ENCODE data around the gene PFKFB4.

Gene PFKFB4

DNA sequence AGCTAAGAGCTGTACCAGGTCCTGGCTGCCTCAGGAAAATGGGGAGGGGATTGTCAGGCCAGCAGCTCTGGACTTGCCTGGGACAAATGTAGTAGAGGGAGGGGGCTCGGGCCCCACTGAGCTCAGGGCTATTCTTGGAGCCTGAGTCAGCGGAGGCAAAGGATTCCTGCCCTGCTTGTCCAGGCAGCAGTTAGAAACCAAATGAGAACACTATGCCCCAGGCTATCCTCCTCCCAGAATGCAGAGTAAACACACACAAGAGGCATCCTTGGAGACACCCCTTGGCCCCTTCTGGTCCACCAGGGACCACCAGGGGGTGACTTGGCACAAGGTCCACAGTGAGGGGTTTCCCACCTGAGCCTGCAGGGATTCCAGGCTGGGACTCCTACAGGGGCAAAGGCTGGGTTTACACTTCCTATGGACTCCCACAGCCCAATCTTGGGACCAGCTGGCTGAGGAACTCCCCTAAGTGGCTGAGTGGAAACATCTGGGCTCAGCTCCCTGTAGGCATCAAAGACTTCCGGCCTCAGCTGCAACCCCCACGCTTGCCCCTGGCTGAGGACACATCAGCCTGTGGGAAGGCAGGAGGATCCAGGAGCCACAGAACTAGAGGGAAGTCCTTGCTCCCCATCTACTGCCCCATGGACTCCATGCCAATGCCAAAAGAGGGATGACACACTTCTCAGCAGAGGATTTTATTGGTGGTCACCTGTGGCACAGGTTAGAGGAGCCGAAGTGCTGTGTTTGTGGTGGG is 41.9 kb upstream of the PFKFB4 start (continued):
- TF ChIP-seq ZNF629 (tag by site-specific recombination; IDR thresholded peaks at IDR 0.05) (peak; percentile 61), ZNF692 (tag by site-specific recombination; IDR thresholded peaks at IDR 0.05) (peak; percentile 71; the same call in 1 of the 2 replicates), ZBTB8A (tag by site-specific recombination; IDR thresholded peaks at IDR 0.05) (no peak), ZNF174 (tag by site-specific recombination; IDR thresholded peaks at IDR 0.05) (no peak), ZSCAN16 (tag by site-specific recombination; IDR thresholded peaks at IDR 0.05) (no peak), FEZF1 (tag by site-specific recombination; IDR thresholded peaks at IDR 0.05) (peak; percentile 46; the same call in 1 of the 2 replicates), ZEB2 (tag by site-specific recombination; IDR thresholded peaks at IDR 0.05) (peak; percentile 68), EGR2 (tag by site-specific recombination; IDR thresholded peaks at IDR 0.05; ENCODE audit: low read depth) (peak; percentile 50; the same call in 1 of the 2 replicates), ZNF843 (tag by site-specific recombination; IDR thresholded peaks at IDR 0.05) (no peak), ZNF239 (tag by site-specific recombination; IDR thresholded peaks at IDR 0.05) (no peak), ZNF138 (tag by site-specific recombination; IDR thresholded peaks at IDR 0.05; ENCODE audit: borderline replicate concordance) (no peak), BCL11A (tag by site-specific recombination; IDR thresholded peaks at IDR 0.05; ENCODE audit: low read depth) (no peak), TCF7L2 (IDR thresholded peaks at IDR 0.05; ENCODE audit: borderline replicate concordance, low read depth, low read length) (no peak), ZNF19 (tag by site-specific recombination; IDR thresholded peaks at IDR 0.05; ENCODE audit: low read depth) (no peak), ZFP41 (tag by site-specific recombination; IDR thresholded peaks at IDR 0.05; ENCODE audit: borderline replicate concordance) (no peak), ZNF777 (tag by site-specific recombination; IDR thresholded peaks at IDR 0.05; ENCODE audit: borderline replicate concordance) (no peak), ZNF544 (tag by site-specific recombination; IDR thresholded peaks at IDR 0.05) (no peak), HOXD13 (CRISPR knock-in tag; IDR thresholded peaks at IDR 0.05; ENCODE audit: borderline replicate concordance) (no peak), GLIS1 (tag by site-specific recombination; IDR thresholded peaks at IDR 0.05) (peak; percentile 98), ZNF16 (tag by site-specific recombination; IDR thresholded peaks at IDR 0.05; ENCODE audit: low read depth) (no peak), ZNF341 (tag by site-specific recombination; IDR thresholded peaks at IDR 0.05; ENCODE audit: low read depth) (peak; percentile 57), SP3 (tag by site-specific recombination; IDR thresholded peaks at IDR 0.05) (no peak), ZBTB21 (tag by site-specific recombination; IDR thresholded peaks at IDR 0.05) (peak; percentile 52; the same call in 1 of the 2 replicates)
- TF ChIP-seq, protein P1, sequence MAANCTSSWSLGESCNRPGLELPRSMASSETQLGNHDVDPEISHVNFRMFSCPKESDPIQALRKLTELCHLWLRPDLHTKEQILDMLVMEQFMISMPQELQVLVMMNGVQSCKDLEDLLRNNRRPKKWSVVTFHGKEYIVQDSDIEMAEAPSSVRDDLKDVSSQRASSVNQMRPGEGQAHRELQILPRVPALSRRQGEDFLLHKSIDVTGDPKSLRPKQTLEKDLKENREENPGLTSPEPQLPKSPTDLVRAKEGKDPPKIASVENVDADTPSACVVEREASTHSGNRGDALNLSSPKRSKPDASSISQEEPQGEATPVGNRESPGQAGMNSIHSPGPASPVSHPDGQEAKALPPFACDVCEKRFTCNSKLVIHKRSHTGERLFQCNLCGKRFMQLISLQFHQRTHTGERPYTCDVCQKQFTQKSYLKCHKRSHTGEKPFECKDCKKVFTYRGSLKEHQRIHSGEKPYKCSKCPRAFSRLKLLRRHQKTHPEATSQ (tag by site-specific recombination; IDR thresholded peaks at IDR 0.05), result no peak
- TF ChIP-seq, protein P2, sequence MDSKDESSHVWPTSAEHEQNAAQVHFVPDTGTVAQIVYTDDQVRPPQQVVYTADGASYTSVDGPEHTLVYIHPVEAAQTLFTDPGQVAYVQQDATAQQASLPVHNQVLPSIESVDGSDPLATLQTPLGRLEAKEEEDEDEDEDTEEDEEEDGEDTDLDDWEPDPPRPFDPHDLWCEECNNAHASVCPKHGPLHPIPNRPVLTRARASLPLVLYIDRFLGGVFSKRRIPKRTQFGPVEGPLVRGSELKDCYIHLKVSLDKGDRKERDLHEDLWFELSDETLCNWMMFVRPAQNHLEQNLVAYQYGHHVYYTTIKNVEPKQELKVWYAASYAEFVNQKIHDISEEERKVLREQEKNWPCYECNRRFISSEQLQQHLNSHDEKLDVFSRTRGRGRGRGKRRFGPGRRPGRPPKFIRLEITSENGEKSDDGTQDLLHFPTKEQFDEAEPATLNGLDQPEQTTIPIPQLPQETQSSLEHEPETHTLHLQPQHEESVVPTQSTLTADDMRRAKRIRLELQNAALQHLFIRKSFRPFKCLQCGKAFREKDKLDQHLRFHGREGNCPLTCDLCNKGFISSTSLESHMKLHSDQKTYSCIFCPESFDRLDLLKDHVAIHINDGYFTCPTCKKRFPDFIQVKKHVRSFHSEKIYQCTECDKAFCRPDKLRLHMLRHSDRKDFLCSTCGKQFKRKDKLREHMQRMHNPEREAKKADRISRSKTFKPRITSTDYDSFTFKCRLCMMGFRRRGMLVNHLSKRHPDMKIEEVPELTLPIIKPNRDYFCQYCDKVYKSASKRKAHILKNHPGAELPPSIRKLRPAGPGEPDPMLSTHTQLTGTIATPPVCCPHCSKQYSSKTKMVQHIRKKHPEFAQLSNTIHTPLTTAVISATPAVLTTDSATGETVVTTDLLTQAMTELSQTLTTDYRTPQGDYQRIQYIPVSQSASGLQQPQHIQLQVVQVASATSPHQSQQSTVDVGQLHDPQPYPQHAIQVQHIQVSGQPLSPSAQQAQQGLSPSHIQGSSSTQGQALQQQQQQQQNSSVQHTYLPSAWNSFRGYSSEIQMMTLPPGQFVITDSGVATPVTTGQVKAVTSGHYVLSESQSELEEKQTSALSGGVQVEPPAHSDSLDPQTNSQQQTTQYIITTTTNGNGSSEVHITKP (tag by site-specific recombination; IDR thresholded peaks at IDR 0.05), result peak; percentile 82
- TF ChIP-seq, protein P3, sequence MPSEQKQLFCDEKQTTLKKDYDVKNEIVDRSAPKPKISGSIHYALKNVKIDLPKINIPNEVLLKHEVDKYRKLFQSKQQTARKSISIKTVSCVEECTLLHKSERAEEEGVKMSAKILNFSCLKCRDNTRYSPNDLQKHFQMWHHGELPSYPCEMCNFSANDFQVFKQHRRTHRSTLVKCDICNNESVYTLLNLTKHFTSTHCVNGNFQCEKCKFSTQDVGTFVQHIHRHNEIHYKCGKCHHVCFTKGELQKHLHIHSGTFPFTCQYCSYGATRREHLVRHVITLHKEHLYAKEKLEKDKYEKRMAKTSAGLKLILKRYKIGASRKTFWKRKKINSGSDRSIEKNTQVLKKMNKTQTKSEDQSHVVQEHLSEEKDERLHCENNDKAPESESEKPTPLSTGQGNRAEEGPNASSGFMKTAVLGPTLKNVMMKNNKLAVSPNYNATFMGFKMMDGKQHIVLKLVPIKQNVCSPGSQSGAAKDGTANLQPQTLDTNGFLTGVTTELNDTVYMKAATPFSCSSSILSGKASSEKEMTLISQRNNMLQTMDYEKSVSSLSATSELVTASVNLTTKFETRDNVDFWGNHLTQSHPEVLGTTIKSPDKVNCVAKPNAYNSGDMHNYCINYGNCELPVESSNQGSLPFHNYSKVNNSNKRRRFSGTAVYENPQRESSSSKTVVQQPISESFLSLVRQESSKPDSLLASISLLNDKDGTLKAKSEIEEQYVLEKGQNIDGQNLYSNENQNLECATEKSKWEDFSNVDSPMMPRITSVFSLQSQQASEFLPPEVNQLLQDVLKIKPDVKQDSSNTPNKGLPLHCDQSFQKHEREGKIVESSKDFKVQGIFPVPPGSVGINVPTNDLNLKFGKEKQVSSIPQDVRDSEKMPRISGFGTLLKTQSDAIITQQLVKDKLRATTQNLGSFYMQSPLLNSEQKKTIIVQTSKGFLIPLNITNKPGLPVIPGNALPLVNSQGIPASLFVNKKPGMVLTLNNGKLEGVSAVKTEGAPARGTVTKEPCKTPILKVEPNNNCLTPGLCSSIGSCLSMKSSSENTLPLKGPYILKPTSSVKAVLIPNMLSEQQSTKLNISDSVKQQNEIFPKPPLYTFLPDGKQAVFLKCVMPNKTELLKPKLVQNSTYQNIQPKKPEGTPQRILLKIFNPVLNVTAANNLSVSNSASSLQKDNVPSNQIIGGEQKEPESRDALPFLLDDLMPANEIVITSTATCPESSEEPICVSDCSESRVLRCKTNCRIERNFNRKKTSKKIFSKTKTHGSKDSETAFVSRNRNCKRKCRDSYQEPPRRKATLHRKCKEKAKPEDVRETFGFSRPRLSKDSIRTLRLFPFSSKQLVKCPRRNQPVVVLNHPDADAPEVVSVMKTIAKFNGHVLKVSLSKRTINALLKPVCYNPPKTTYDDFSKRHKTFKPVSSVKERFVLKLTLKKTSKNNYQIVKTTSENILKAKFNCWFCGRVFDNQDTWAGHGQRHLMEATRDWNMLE (tag by site-specific recombination; conservative IDR thresholded peaks at IDR 0.05; ENCODE audit: low read depth), result no peak
